Activated CD4-positive, alpha-beta T cell treated with anti-CD3 and anti-CD28 coated beads, Interleukin-2, amount 50 U/mL, for 24 hours (primary cell): ENCODE results near the gene LILRB2.
"Not testable (repeated sequence)": the region's sequence is repeated elsewhere in the genome, so short reads cannot be mapped to it uniquely, and the experiment has no call there.

ENCODE experiments used
- DNase-seq, 2 donors: peaks; one replicate each; pipeline ENCODE4 v3.0.0-alpha.2; 2020; ENCODE audit warnings: low read depth in 1 of 2, low spot score in 1 of 2

Gene LILRB2

GRCh38 chr19:54305141-54305540 is 24.2 kb upstream of the LILRB2 start:
- no peak for DNase-seq

GRCh38 chr19:54302257-54302656 is 21.3 kb upstream of the LILRB2 start:
- no peak for DNase-seq

- no peak for DNase-seq
These were observed 18.6 kb upstream of the LILRB2 start for GRCh38 chr19:54299515-54299914.

GRCh38 chr19:54299126-54299498 is 18.2 kb upstream of the LILRB2 start:
- no peak for DNase-seq

GRCh38 chr19:54298357-54299125 is 17.6 kb upstream of the LILRB2 start:
- no peak for DNase-seq

GRCh38 chr19:54297759-54298305 is 16.9 kb upstream of the LILRB2 start:
- DNase-seq: no peak

DNA sequence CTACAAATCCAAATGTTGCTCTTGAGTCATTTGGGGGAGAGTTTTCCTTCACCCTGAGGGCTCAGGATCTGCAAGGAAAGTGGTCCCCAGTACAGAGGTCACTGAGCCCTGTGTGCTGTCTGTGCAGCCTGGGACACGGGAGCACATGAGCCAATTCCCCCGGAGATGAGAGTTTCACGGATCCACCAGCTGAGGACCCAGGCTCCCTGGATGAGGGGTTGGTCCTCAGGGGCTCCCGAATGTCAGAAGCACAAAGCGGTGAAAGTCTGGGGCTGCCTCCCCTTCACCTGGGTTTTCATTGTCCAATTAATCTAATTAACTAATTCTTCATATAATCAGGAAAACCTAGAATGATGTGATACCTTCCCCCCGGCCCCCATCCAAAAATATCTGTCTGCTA is 13.6 kb upstream of the LILRB2 start:
- DNase-seq: no peak

DNA sequence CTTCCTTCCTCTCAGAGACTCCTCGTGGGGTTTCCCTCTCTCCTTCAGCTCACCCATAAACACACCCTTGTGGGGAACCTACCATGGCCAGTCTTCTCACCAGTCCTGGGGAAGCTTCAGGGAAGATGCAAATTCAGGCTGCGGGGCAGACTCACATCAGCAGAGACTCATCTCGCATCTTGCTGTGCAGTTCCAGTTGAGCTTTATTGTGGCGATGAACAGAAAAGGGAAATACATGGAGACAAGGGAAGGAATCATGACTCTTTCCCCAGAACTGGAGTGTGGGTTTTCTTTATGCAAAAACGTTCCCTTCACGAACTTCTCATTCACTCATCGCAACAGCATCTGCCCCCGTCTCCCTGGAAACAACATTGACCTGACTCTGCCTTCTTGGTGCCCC is 8.2 kb upstream of the LILRB2 start:
- DNase-seq: not testable (repeated sequence)

- no peak for DNase-seq
These were observed 6.5 kb upstream of the LILRB2 start for GRCh38 chr19:54287456-54287855.

GRCh38 chr19:54286283-54286682 is 5.4 kb upstream of the LILRB2 start:
- DNase-seq: not testable (repeated sequence)

DNA sequence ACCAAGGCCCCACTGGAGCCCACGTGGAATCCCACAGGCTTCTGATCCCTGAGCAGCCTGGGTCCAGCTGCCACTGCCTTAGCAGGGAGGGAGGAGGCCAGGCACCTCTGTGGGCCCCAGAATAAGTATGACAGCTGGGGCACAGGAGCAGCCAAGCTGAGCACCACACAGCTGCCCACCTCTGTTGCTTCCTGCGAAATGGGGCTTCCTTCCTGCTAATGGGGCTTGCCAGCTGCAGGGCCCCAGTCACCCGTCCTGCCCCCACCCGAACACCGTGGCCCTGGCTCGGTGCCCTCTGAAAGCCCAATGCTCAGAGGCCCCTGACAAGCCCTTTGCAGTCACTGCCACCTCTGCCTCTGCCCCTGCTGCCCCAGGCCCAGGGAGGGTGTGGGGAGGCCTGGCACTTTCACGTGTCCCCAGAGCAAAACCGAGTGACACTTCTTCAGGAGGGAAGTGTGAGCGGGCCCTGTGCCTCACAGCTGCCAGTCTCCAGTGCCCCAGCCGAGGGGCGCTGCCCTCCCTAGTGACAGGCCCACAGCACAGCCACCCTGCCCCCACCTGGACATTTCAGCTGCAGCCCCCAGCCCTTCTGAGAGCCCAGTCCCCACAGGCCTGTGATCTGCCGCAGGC is 4.6 kb upstream of the LILRB2 start:
- DNase-seq: not testable (repeated sequence)

GRCh38 chr19:54282686-54283470 is 2.0 kb upstream of the LILRB2 start:
- DNase-seq: no peak

- not testable (repeated sequence) for DNase-seq
These were observed 792 bp upstream of the LILRB2 start for GRCh38 chr19:54281729-54282075.

DNA sequence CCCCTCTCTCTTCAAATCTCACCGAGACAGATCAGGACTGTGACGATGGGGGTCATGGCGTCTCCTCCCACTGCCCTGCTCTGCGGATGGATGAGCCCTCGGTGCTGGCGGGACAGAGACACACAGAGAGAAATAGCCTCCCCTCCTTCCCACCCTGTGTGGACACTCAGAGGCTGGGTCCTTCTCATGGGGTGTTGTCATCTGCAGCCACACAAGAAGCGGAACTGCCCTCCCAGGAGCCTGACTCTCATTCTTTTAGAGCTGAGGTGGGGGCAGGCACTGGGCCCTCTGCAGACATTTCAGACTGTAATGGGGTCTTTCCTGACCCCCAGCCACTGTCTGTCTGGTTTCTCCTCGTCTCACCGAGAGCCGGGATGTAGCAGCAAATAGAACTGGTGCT is 469 bp downstream of the LILRB2 start:
- not testable (repeated sequence) for DNase-seq

DNA sequence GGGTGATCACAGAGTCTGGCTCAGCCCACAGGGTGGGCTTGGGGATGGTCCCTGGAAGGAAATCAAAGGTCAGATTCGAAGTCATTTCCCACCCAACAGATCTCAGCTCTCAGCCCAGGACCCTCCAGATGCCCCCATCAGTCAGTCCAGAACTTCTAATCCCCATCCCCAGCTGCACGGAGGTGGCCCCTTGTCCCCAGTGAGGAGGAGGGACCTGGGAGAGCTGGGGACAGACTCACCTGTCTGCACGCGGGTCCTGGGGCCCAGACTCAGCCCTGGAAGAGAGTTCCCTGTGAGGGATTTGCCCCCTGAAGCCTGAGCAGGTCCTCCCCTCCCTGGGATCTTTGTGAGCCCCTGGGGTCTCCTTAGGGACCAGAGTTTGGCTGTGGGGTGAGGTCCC is 885 bp downstream of the LILRB2 start:
- DNase-seq: not testable (repeated sequence)

- no peak for DNase-seq
These were observed 1.4 kb downstream of the LILRB2 start for GRCh38 chr19:54279406-54279962.

- not testable (repeated sequence) for DNase-seq
These were observed 2.2 kb downstream of the LILRB2 start for GRCh38 chr19:54278571-54279195.

DNA sequence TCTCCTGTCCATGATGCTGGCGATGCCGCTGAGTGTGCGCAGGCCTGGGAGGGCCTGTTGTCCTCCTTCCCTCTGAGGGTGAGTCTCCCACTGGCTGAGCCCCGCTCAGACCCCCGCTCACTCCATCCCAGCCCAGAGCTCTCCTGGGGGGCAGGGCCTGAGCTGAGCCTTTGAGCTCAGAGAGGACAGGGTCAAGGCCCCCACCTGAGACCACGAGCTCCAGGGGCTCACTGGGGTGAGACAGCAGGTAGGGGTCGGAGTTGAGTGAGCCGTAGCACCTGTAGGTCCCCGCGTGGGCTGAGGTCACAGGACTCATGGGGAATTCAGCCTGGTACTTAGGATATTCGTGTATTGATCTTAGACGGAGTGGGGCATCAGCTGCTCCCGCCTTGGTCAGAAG is 2.9 kb downstream of the LILRB2 start:
- not testable (repeated sequence) for DNase-seq

GRCh38 chr19:54277111-54277615 is 3.7 kb downstream of the LILRB2 start:
- not testable (repeated sequence) for DNase-seq

DNA sequence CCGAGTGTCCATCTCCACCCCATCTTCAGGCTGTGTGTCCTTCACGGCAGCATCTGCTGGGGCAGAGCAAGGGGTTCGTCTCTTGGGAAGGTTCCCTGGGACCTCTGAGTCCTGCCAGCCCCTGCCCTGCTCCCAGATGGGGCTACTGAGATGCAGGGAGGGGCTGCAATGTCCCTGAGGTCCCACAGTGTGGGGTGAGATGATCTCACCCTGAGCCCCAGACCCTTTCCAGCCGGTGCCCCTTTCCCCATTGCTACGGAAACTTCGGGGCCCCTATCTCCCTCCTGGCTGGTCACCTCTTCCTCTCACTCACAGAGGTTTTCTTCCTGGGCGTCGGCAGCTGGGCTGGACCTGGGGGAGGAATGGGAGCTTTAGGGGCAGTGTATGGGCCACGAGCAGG is 5.0 kb downstream of the LILRB2 start:
- no peak for DNase-seq

GRCh38 chr19:54274516-54274915 is 6.4 kb downstream of the LILRB2 start:
- not testable (repeated sequence) for DNase-seq
